PC-9 (cell line): ENCODE measurements around the gene DNAJC22. TPM values are rescaled to one million over a fixed set of nuclear protein-coding genes. Genes with fewer than 3 reads are reported as not detected.

Experiments
- BruUV-seq: library from RNA; stranded (reverse); fragments of 400-500 nt; replicated peaks from 2 replicates; lab custom pipeline; 2021; lab: Mats Ljungman, UMichigan
- CTCF ChIA-PET: fragments of 300-600 bp; sonication (Branson Sonifier 250); formaldehyde crosslinking; loops from one replicate; lab custom pipeline; 2022; ENCODE audit warnings: antibody characterized with exemption; lab: Charles Lee
- POLR2A ChIA-PET: fragments of 300-600 bp; sonication (Branson Sonifier 250); formaldehyde crosslinking; loops from one replicate; lab custom pipeline; 2022; ENCODE audit warnings: antibody characterized with exemption; ENCODE audit not compliant: unreplicated experiment; lab: Charles Lee
- DNase-seq, 2 experiments: peaks; one replicate each; pipeline versions ENCODE4 v3.0.0 to v3.0.0-alpha.2; 2015 to 2022; ENCODE audit warnings: mixed read lengths in 1 of 2
- H2AFZ ChIP-seq: fragments of 200-600 bp; sonication (generic); 2 replicates; pipeline ENCODE4 v1.8.1; 2017; ENCODE audit warnings: antibody characterized with exemption
- H3F3A ChIP-seq: fragments of 200-600 bp; sonication (generic); 2 replicates; pipeline ENCODE4 v1.8.1; 2017; ENCODE audit warnings: antibody characterized with exemption, mild to moderate bottlenecking, low read depth; ENCODE audit not compliant: insufficient read depth
- H3K27ac ChIP-seq: fragments of 200-600 bp; sonication (generic); 2 replicates; pipeline ENCODE4 v1.6.1; 2016; ENCODE audit warnings: mixed run types
- H3K27me3 ChIP-seq: fragments of 200-600 bp; sonication (generic); 2 replicates; pipeline ENCODE4 v1.6.1; 2016; ENCODE audit warnings: low read depth, mixed run types; ENCODE audit not compliant: insufficient read depth
- H3K36me3 ChIP-seq: fragments of 200-600 bp; sonication (generic); 2 replicates; pipeline ENCODE4 v1.6.1; 2016; ENCODE audit warnings: low read depth, mixed run types
- H3K4me1 ChIP-seq: fragments of 200-600 bp; sonication (generic); replicated peaks from 2 replicates; pipeline ENCODE4 v1.6.1; 2016; ENCODE audit warnings: mixed run types; ENCODE audit not compliant: insufficient read depth
- H3K4me2 ChIP-seq: fragments of 200-600 bp; sonication (generic); 2 replicates; pipeline ENCODE4 v1.6.1; 2017; ENCODE audit warnings: mixed run types
- H3K4me3 ChIP-seq: fragments of 200-600 bp; sonication (generic); 2 replicates; pipeline ENCODE4 v1.6.1; 2016; ENCODE audit warnings: mixed run types
- H3K79me2 ChIP-seq: fragments of 200-600 bp; sonication (generic); 2 replicates; pipeline ENCODE4 v1.6.1; 2017; ENCODE audit warnings: low read depth, mixed run types
- H3K9me2 ChIP-seq: fragments of 200-600 bp; sonication (generic); 2 replicates; pipeline ENCODE4 v1.8.1; 2017; ENCODE audit warnings: mild to moderate bottlenecking; ENCODE audit not compliant: insufficient read depth
- H3K9me3 ChIP-seq: fragments of 200-600 bp; sonication (generic); 2 replicates; pipeline ENCODE4 v1.8.1; 2016; ENCODE audit warnings: low read depth; ENCODE audit not compliant: insufficient read depth
- H4K20me1 ChIP-seq: fragments of 200-600 bp; sonication (generic); 2 replicates; pipeline ENCODE4 v1.8.1; 2017; ENCODE audit not compliant: insufficient read depth
- CTCF ChIP-seq: fragments of 200-600 bp; sonication (generic); conservative IDR thresholded peaks from 2 replicates; pipeline ENCODE4 v1.6.1; 2017; ENCODE audit warnings: mixed run types, antibody characterized with exemption, mild to moderate bottlenecking, moderate library complexity
- EZH2 ChIP-seq: fragments of 200-600 bp; sonication (generic); IDR thresholded peaks from 2 replicates; pipeline ENCODE4 v1.8.0; 2017; ENCODE audit warnings: antibody characterized with exemption, low read depth
- intact Hi-C: fragments of 100-400 bp; cut with micrococcal nuclease; formaldehyde crosslinking; loops from one replicate; pipeline ENCODE4 v1.10.0; 2022; ENCODE audit not compliant: unreplicated experiment
- total RNA-seq: library from RNA; stranded (reverse); gene quantifications from 2 replicates; pipeline ENCODE4 v1.2.3, GENCODE V29; 2021

Gene DNAJC22
- total RNA-seq, 1 experiment from 2014 or later = 3.7 TPM

- no peak overlapping the region for H3K27ac ChIP-seq
- peaks cover 12% of the 10 kb centered on the region for H3K27me3 ChIP-seq
- H2AFZ ChIP-seq = no peak overlapping the region
- ChIA-PET CTCF (interaction anchor here (0.6 to 0.7 kb wide), 3 partner anchors 12 to 544 kb away, joined by 3 to 5 read pairs (median 5); no protein-coding TSS in a partner anchor), POLR2A (no interaction called here)
- no peaks in the 10 kb centered on the region for H3K79me2 ChIP-seq
- H3K36me3 ChIP-seq = no peaks in the 10 kb centered on the region
- H3K9me3 ChIP-seq = no peaks in the 10 kb centered on the region
- peaks cover 12% of the 10 kb centered on the region; the same call in 1 of the 2 replicates for H3F3A ChIP-seq
- intact Hi-C loops = no loop called here
- no peak overlapping the region for H3K4me3 ChIP-seq
- H4K20me1 ChIP-seq = no peaks in the 10 kb centered on the region
- no TSS peak for BruUV-seq
- H3K9me2 ChIP-seq = no peaks in the 10 kb centered on the region
- TF ChIP-seq CTCF (no peak), EZH2 (no peak)
- DNase-seq = no peak
- H3K4me1 ChIP-seq = no peaks in the 10 kb centered on the region
- H3K4me2 ChIP-seq = no peak overlapping the region
Observed at GRCh38 chr12:49338830-49339463, 7.7 kb upstream of the DNAJC22 start.

GRCh38 chr12:49339464-49339861 lies 7.2 kb upstream of the DNAJC22 start:
- Histone ChIP-seq H2AFZ (no peak overlapping the region), H3K4me2 (no peak overlapping the region)

More at GRCh38 chr12:49339464-49339861, 7.2 kb upstream of the DNAJC22 start:
- intact Hi-C loops = no loop called here
- Histone ChIP-seq H3K4me3 (no peak overlapping the region), H3F3A (peaks cover 12% of the 10 kb centered on the region; the same call in 1 of the 2 replicates), H3K27ac (no peak overlapping the region), H3K9me3 (no peaks in the 10 kb centered on the region), H3K79me2 (no peaks in the 10 kb centered on the region), H3K4me1 (no peaks in the 10 kb centered on the region), H3K27me3 (peaks cover 17% of the 10 kb centered on the region), H4K20me1 (no peaks in the 10 kb centered on the region), H3K9me2 (no peaks in the 10 kb centered on the region), H3K36me3 (no peaks in the 10 kb centered on the region)
- no TSS peak for BruUV-seq
- no peak for DNase-seq
- ChIA-PET POLR2A (no interaction called here), CTCF (interaction anchor here (0.6 to 0.7 kb wide), 3 partner anchors 8 to 544 kb away, joined by 3 to 5 read pairs (median 4); no protein-coding TSS in a partner anchor)
- TF ChIP-seq EZH2 (no peak), CTCF (no peak)
